Measurements from ENCODE around the gene PRR3. TPM values are rescaled to one million over a fixed set of nuclear protein-coding genes. Genes with fewer than 3 reads are reported as not detected.

PRR3 gene
- total and polyA plus RNA-seq, 9 of the 15 experiments (the other 6 are each of a cell fraction or from before 2014, with no cell fraction given): 23.5 to 59.6 (median 28.8) TPM

DNA sequence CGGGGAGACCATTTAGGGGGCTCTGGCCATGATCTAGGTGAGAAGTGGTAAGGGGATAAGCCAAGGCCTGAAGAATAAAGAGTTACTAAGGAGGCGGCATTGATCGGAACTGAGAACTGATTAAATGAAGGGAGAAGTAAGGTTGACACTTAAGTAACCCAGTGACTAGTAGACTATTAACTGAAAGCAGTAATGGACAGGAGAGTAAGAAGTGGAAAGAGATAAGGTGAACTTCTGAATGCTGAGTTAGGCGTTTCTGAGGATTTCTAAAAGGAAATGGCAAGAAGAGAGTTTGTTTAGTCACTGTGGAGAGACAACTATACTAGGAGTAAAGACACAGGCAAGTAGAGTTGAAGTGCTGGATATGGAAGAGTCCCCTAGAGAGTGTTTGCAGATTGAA lies 16.0 kb downstream of the PRR3 start:
- Histone ChIP-seq H3K36me3 (ENCODE audit: control insufficient read depth, insufficient read depth, low read length) (peaks cover 64% of the 10 kb centered on the region), H3K9me1 (ENCODE audit: control insufficient read depth, insufficient read depth, low read length) (peaks cover 10% of the 10 kb centered on the region), H4K20me1 (replicated peaks; ENCODE audit: control insufficient read depth, insufficient read depth, low read length) (peaks cover 12% of the 10 kb centered on the region; the same call in 1 of the 2 replicates), H3K4me1 (replicated peaks in 1 of 2; ENCODE audit: control insufficient read depth in 2 of 2, insufficient read depth in 2 of 2, low read length in 2 of 2) (peaks cover 22 to 33% of the 10 kb centered on the region in 2 experiments; a peak in 4 of 5 replicates), H3K4me3 (peak overlapping the region; percentile 67; the same call in 1 of the 2 replicates), H3K4me2 (ENCODE audit: insufficient read depth, low read length) (peak overlapping the region; percentile 90), H2AFZ (ENCODE audit: low read depth, low read length) (no peak overlapping the region), H3K79me2 (ENCODE audit: control insufficient read depth, insufficient read depth, low read length) (peaks cover 79% of the 10 kb centered on the region), H3K27ac (ENCODE audit: extremely low read depth, low read depth, low read length) (peak overlapping the region; percentile 35; the same call in 2 of the 3 replicates), H3K9ac (ENCODE audit: insufficient read depth in 1 of 2, low read depth in 2 of 2, low read length in 2 of 2) (peak overlapping the region; percentile 84 to 93; a peak in 3 of 4 replicates), H3K27me3 (ENCODE audit: control insufficient read depth in 2 of 2, insufficient read depth in 2 of 2, low read length in 2 of 2) (no peaks in the 10 kb centered on the region), H3K9me3 (replicated peaks; ENCODE audit: control insufficient read depth, insufficient read depth, low read depth, low read length) (no peaks in the 10 kb centered on the region)
- in situ Hi-C loops (cut with MboI) (no loop called here), intact Hi-C loops (cut with micrococcal nuclease) (no loop called here)
- DNase-seq (ENCODE audit: extremely low read depth in 1 of 4, low spot score in 3 of 4) (no peak), ATAC-seq (no peak), FAIRE-seq (no peak)
- TF ChIP-seq MAFF (IDR thresholded peaks at IDR 0.05; ENCODE audit: low read length) (0 out of 2 replicates have a peak, but pooled peaks have one; percentile 2), MAFG (tag; conservative IDR thresholded peaks at IDR 0.05) (peak; percentile 45), C11orf30 (IDR thresholded peaks at IDR 0.05; ENCODE audit: low read depth) (peak; percentile 62; the same call in 1 of the 2 replicates), ZNF316 (IDR thresholded peaks at IDR 0.05) (peak; percentile 81), COPS2 (conservative IDR thresholded peaks at IDR 0.05) (no peak)
- TF ChIP-seq, protein P1, sequence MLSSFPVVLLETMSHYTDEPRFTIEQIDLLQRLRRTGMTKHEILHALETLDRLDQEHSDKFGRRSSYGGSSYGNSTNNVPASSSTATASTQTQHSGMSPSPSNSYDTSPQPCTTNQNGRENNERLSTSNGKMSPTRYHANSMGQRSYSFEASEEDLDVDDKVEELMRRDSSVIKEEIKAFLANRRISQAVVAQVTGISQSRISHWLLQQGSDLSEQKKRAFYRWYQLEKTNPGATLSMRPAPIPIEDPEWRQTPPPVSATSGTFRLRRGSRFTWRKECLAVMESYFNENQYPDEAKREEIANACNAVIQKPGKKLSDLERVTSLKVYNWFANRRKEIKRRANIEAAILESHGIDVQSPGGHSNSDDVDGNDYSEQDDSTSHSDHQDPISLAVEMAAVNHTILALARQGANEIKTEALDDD (IDR thresholded peaks at IDR 0.05): peak; percentile 83
- ChIA-PET CTCF (ENCODE audit: low intra/inter-chr PET ratio) (no interaction called here), POLR2A (interaction anchor here (0.8 to 1.6 kb wide), 7 partner anchors 11 to 42 kb away, joined by 3 to 14 read pairs (median 5); no protein-coding TSS in a partner anchor)
- BruUV-seq (replicated peaks): no TSS peak
- 67% methylated on average over 4 of the region's 4 CpGs for WGBS (ENCODE audit: insufficient coverage, low coverage, missing lambda C conversion rate)
